B cell (primary cell): ENCODE data around the gene TSC22D1. TPM values are rescaled to one million over a fixed set of nuclear protein-coding genes. Genes with fewer than 3 reads are reported as not detected.

Experiments used
- ATAC-seq: fragments of 200-7000 bp; cut with Tn5 transposase; one replicate; pipeline ENCODE4 v1.10.0; 2021; ENCODE audit warnings: low read depth, mild to moderate bottlenecking, moderate number of reproducible peaks, moderate library complexity
- CTCF ChIA-PET: fragments of 350-600 bp; sonication (Branson Sonifier 250); formaldehyde crosslinking; loops from one replicate; lab custom pipeline; 2021; ENCODE audit warnings: antibody characterized with exemption, inconsistent platforms; lab: Charles Lee
- POLR2A ChIA-PET: fragments of 350-600 bp; sonication (Branson Sonifier 250); formaldehyde crosslinking; loops from one replicate; lab custom pipeline; 2021; ENCODE audit warnings: antibody characterized with exemption; lab: Charles Lee
- DNase-seq: peaks from one replicate; pipeline ENCODE4 v3.0.0; 2013
- H2AFZ ChIP-seq: 2 replicates; pipeline ENCODE4 v1.6.1; 2012; ENCODE audit warnings: mild to moderate bottlenecking, low read depth, low read length; ENCODE audit not compliant: insufficient read depth, poor library complexity, severe bottlenecking
- H3K27ac ChIP-seq, 2 donors: 1 replicate in 1 of 2; 2 replicates in 1 of 2; pipeline ENCODE4 v1.5.1; 2012 to 2013; ENCODE audit warnings: low read length in 2 of 2, mild to moderate bottlenecking in 2 of 2, moderate library complexity in 1 of 2
- H3K27me3 ChIP-seq, 4 experiments: fragments of 200-600 bp in 1 of 4; sonication (generic) in 1 of 4; replicated peaks in 1 of 4; 1 replicate in 2 of 4; 2 replicates in 2 of 4; pipeline versions ENCODE4 v1.6.1 to v1.7.0; 2013 to 2016; ENCODE audit warnings: low read length in 3 of 4, mild to moderate bottlenecking in 2 of 4, mixed read lengths in 1 of 4, moderate library complexity in 1 of 4; ENCODE audit not compliant: insufficient read depth in 4 of 4, control insufficient read depth in 3 of 4; ENCODE audit errors: control extremely low read depth in 1 of 4
- H3K36me3 ChIP-seq, 2 experiments: replicated peaks in 1 of 2; 1 replicate in 1 of 2; 2 replicates in 1 of 2; pipeline versions ENCODE4 v1.6.1 to v1.7.1; 2013; ENCODE audit warnings: low read length in 1 of 2; ENCODE audit not compliant: insufficient read depth in 2 of 2, control insufficient read depth in 1 of 2; ENCODE audit errors: control extremely low read depth in 1 of 2, extremely low read depth in 1 of 2
- H3K4me1 ChIP-seq, 2 donors: fragments of 200-600 bp in 1 of 2; sonication (generic) in 1 of 2; 1 replicate in 1 of 2; 2 replicates in 1 of 2; pipeline versions ENCODE4 v1.5.1 to v1.6.1; 2013 to 2017; ENCODE audit warnings: low read length in 2 of 2; ENCODE audit not compliant: control insufficient read depth in 2 of 2, insufficient read depth in 2 of 2
- H3K4me2 ChIP-seq: replicated peaks from 2 replicates; pipeline ENCODE3; 2012; ENCODE audit warnings: mild to moderate bottlenecking, low read depth, low read length; ENCODE audit not compliant: poor library complexity, severe bottlenecking
- H3K4me3 ChIP-seq, 5 experiments: fragments of 200-600 bp in 1 of 5; sonication (generic) in 1 of 5; 1 replicate in 3 of 5; 2 replicates in 2 of 5; pipeline versions ENCODE4 v1.5.1 to v1.7.0; 2011 to 2016; ENCODE audit warnings: low read length in 4 of 5, mild to moderate bottlenecking in 4 of 5, low read depth in 2 of 5, control low read depth in 1 of 5, moderate library complexity in 1 of 5; ENCODE audit not compliant: insufficient read depth in 1 of 5; ENCODE audit errors: control extremely low read depth in 1 of 5, extremely low read depth in 1 of 5
- H3K79me2 ChIP-seq: fragments of 200-600 bp; sonication (generic); one replicate; pipeline ENCODE4 v1.6.0; 2016; ENCODE audit warnings: low read length; ENCODE audit not compliant: control insufficient read depth, insufficient read depth
- H3K9ac ChIP-seq: fragments of 200-600 bp; sonication (generic); 2 replicates; pipeline ENCODE4 v1.6.1; 2017; ENCODE audit warnings: mild to moderate bottlenecking, low read length, moderate library complexity
- H3K9me3 ChIP-seq, 3 donors: one replicate each; pipeline versions ENCODE4 v1.6.1 to v1.7.1; 2013; ENCODE audit warnings: low read length in 2 of 3; ENCODE audit not compliant: control insufficient read depth in 2 of 3, insufficient read depth in 1 of 3; ENCODE audit errors: control extremely low read depth in 1 of 3
- H4K20me1 ChIP-seq: 2 replicates; pipeline ENCODE4 v1.6.0; 2012; ENCODE audit warnings: mild to moderate bottlenecking, low read length; ENCODE audit not compliant: insufficient read depth, control insufficient read depth, poor library complexity, severe bottlenecking
- H3K27ac Mint-ChIP-seq: one replicate; pipeline ENCODE4 v1.8.0; 2021; ENCODE audit warnings: mixed read lengths
- H3K27me3 Mint-ChIP-seq: one replicate; pipeline ENCODE4 v1.8.0; 2021; ENCODE audit warnings: mixed read lengths
- H3K4me1 Mint-ChIP-seq: one replicate; pipeline ENCODE4 v1.8.0; 2021; ENCODE audit warnings: mixed read lengths
- H3K4me3 Mint-ChIP-seq: one replicate; pipeline ENCODE4 v1.8.0; 2021; ENCODE audit warnings: mixed read lengths
- H3K9me3 Mint-ChIP-seq: one replicate; pipeline ENCODE4 v1.8.0; 2022; ENCODE audit warnings: mixed read lengths; ENCODE audit not compliant: insufficient read depth
- CTCF ChIP-seq: fragments of 200-600 bp; IDR thresholded peaks from one replicate; pipeline ENCODE4 v1.8.0; 2022; ENCODE audit warnings: antibody characterized with exemption, mild to moderate bottlenecking
- EZH2 ChIP-seq: IDR thresholded peaks from 2 replicates; pipeline ENCODE4 v1.6.1; 2012; ENCODE audit warnings: borderline replicate concordance, low read depth, mild to moderate bottlenecking, moderate library complexity, low read length; ENCODE audit not compliant: insufficient read depth, poor library complexity, severe bottlenecking
- WGBS: methylation state at CpG from one replicate; pipeline ENCODE4 v1.1.5; 2013; ENCODE audit warnings: missing lambda C conversion rate; ENCODE audit not compliant: insufficient coverage; 5-methylcytosine and 5-hydroxymethylcytosine counted together
- intact Hi-C: fragments of 100-400 bp; cut with micrococcal nuclease; formaldehyde crosslinking; loops from one replicate; pipeline ENCODE4 v1.10.0; 2022
- polyA plus RNA-seq: library from polyadenylated mRNA; depleted of rRNA; stranded (reverse); fragments of >200 nt; gene quantifications from 2 replicates; pipeline ENCODE4 v1.2.3, GENCODE V29; 2012
- total RNA-seq, 2 donors: library from RNA; stranded (reverse); fragments of 120-200 nt in 1 of 2; gene quantifications; 1 replicate in 1 of 2; 2 replicates in 1 of 2; pipeline versions ENCODE4 v1.2.3 to v1.2.4, GENCODE V29; 2013 to 2022

Gene TSC22D1
- total and polyA plus RNA-seq, 2 donors (not counting 1 experiment from before 2014, with no cell fraction given), result 7.0 to 36.6 TPM

GRCh38 chr13:44395976-44396694, 180.0 kb downstream of the TSC22D1 start:
- no peaks in the 10 kb centered on the region for H3K4me1 ChIP-seq
- no peaks in the 10 kb centered on the region for H3K79me2 ChIP-seq
- no peak for DNase-seq
- Mint-ChIP-seq H3K9me3 (no peaks in the 10 kb centered on the region), H3K27me3 (peaks cover 28% of the 10 kb centered on the region), H3K27ac (no peak overlapping the region), H3K4me1 (no peaks in the 10 kb centered on the region), H3K4me3 (no peak overlapping the region)
- ChIA-PET POLR2A (no interaction called here), CTCF (interaction anchor here (0.7 kb wide), 2 partner anchors 28 to 127 kb away, joined by 3 to 5 read pairs; no protein-coding TSS in a partner anchor)
- H3K36me3 ChIP-seq, result no peaks in the 10 kb centered on the region
- peaks cover 0 to 2% (median 0%) of the 10 kb centered on the region in 4 experiments for H3K27me3 ChIP-seq
- no peaks in the 10 kb centered on the region for H3K9me3 ChIP-seq
- H2AFZ ChIP-seq, result no peak overlapping the region
- WGBS, result 94% methylated on average over 3 of the region's 8 CpGs
- no peak overlapping the region for H3K4me2 ChIP-seq
- TF ChIP-seq CTCF, result no peak
- TF ChIP-seq EZH2, result no peak
- intact Hi-C loops, result no loop called here
- H3K4me3 ChIP-seq, result no peak overlapping the region
- no peak for ATAC-seq
- no peak overlapping the region for H3K9ac ChIP-seq
- H3K27ac ChIP-seq, result no peak overlapping the region
- H4K20me1 ChIP-seq, result no peaks in the 10 kb centered on the region

GRCh38 chr13:44394658-44395057, 181.5 kb downstream of the TSC22D1 start:
- H3K27me3 ChIP-seq, result peaks cover 0 to 2% (median 0%) of the 10 kb centered on the region in 4 experiments
- H3K36me3 ChIP-seq, result no peaks in the 10 kb centered on the region
- no peak overlapping the region for H3K4me3 Mint-ChIP-seq
- H3K9me3 ChIP-seq, result no peaks in the 10 kb centered on the region
- H3K9ac ChIP-seq, result no peak overlapping the region
- H3K27ac ChIP-seq, result no peak overlapping the region
- H3K4me2 ChIP-seq, result no peak overlapping the region
- no peak overlapping the region for H3K4me3 ChIP-seq
- DNase-seq, result no peak
- CTCF ChIA-PET, result no interaction called here
- peaks cover 28% of the 10 kb centered on the region for H3K27me3 Mint-ChIP-seq
- POLR2A ChIA-PET, result no interaction called here
- ATAC-seq, result no peak
- no peaks in the 10 kb centered on the region for H3K4me1 Mint-ChIP-seq
- H3K9me3 Mint-ChIP-seq, result no peaks in the 10 kb centered on the region
- H2AFZ ChIP-seq, result no peak overlapping the region
- H3K27ac Mint-ChIP-seq, result no peak overlapping the region
- H3K79me2 ChIP-seq, result no peaks in the 10 kb centered on the region
- no peaks in the 10 kb centered on the region for H3K4me1 ChIP-seq
- no peaks in the 10 kb centered on the region for H4K20me1 ChIP-seq
- TF ChIP-seq EZH2 (no peak), CTCF (no peak)
- intact Hi-C loops, result no loop called here
